ENCODE data around the gene ABCC2.

The ABCC2 gene

GRCh38 chr10:99777918-99778714 is 4.3 kb upstream of the ABCC2 start:
- DNase-seq: no peak

GRCh38 chr10:99779335-99779734 is 3.1 kb upstream of the ABCC2 start:
- no peak for DNase-seq

- no peak for DNase-seq
Observed at GRCh38 chr10:99781734-99782429, 558 bp upstream of the ABCC2 start.

- no peak for DNase-seq
Observed at GRCh38 chr10:99784016-99784726, 1.7 kb downstream of the ABCC2 start.

- DNase-seq: no peak
Observed at GRCh38 chr10:99784727-99785441, 2.4 kb downstream of the ABCC2 start.

- DNase-seq: no peak
Observed at GRCh38 chr10:99785646-99786045, 3.2 kb downstream of the ABCC2 start.

- DNase-seq: no peak
Observed at GRCh38 chr10:99787311-99787710, 4.9 kb downstream of the ABCC2 start.

GRCh38 chr10:99787782-99788445 is 5.5 kb downstream of the ABCC2 start:
- no peak for DNase-seq

- DNase-seq: no peak
Observed at GRCh38 chr10:99788598-99789256, 6.3 kb downstream of the ABCC2 start.

- no peak for DNase-seq
Observed at GRCh38 chr10:99791831-99792230, 9.4 kb downstream of the ABCC2 start.

GRCh38 chr10:99793819-99794218 is 11.4 kb downstream of the ABCC2 start:
- no peak for DNase-seq

- DNase-seq: no peak
Observed at GRCh38 chr10:99796928-99797327, 14.5 kb downstream of the ABCC2 start.

GRCh38 chr10:99798031-99798430 is 15.6 kb downstream of the ABCC2 start:
- DNase-seq: no peak

- no peak for DNase-seq
Observed at GRCh38 chr10:99798920-99799319, 16.5 kb downstream of the ABCC2 start.

- DNase-seq: no peak
Observed at GRCh38 chr10:99799613-99800012, 17.2 kb downstream of the ABCC2 start.

- no peak for DNase-seq
Observed at GRCh38 chr10:99804471-99804870, 22.0 kb downstream of the ABCC2 start.

- no peak for DNase-seq
Observed at GRCh38 chr10:99805190-99805589, 22.8 kb downstream of the ABCC2 start.

- DNase-seq: no peak
Observed at GRCh38 chr10:99806091-99806490, 23.7 kb downstream of the ABCC2 start.

GRCh38 chr10:99807786-99808185 is 25.3 kb downstream of the ABCC2 start:
- no peak for DNase-seq

GRCh38 chr10:99808270-99808669 is 25.8 kb downstream of the ABCC2 start:
- DNase-seq: no peak

GRCh38 chr10:99809481-99809880 is 27.0 kb downstream of the ABCC2 start:
- no peak for DNase-seq

Measured in stimulated activated naive CD4-positive, alpha-beta T cell treated with Interleukin-2 at 50 U/mL for 16 hours (primary cell).